MM.1S (cell line): ENCODE data around the gene CUL3.

Experiments used
- DNase-seq: peaks from one replicate; pipeline ENCODE4 v3.0.0-alpha.2; 2015
- H2AFZ ChIP-seq: fragments of 300-600 bp; sonication (generic); 2 replicates; pipeline ENCODE4 v1.6.0; 2016; ENCODE audit warnings: antibody characterized with exemption, low read length
- H3F3A ChIP-seq: fragments of 300-600 bp; sonication (generic); 2 replicates; pipeline ENCODE4 v1.6.1; 2016; ENCODE audit warnings: mild to moderate bottlenecking, antibody characterized with exemption, low read length, moderate library complexity, mixed read lengths; ENCODE audit not compliant: insufficient read depth
- H3K27ac ChIP-seq: fragments of 300-600 bp; sonication (generic); 2 replicates; pipeline ENCODE4 v1.5.1; 2016; ENCODE audit warnings: mild to moderate bottlenecking, low read length
- H3K27me3 ChIP-seq: fragments of 300-600 bp; sonication (generic); replicated peaks from 2 replicates; pipeline ENCODE4 v1.6.0; 2016; ENCODE audit warnings: low read length; ENCODE audit not compliant: insufficient read depth
- H3K36me3 ChIP-seq: fragments of 300-600 bp; sonication (generic); replicated peaks from 2 replicates; pipeline ENCODE4 v1.6.1; 2016; ENCODE audit warnings: mild to moderate bottlenecking, low read length, mixed read lengths; ENCODE audit not compliant: insufficient read depth
- H3K4me1 ChIP-seq: fragments of 300-600 bp; sonication (generic); 2 replicates; pipeline ENCODE4 v1.6.1; 2016; ENCODE audit warnings: low read length, mixed read lengths
- H3K4me2 ChIP-seq: fragments of 300-600 bp; sonication (generic); 2 replicates; pipeline ENCODE4 v1.6.0; 2016; ENCODE audit warnings: low read depth, low read length
- H3K4me3 ChIP-seq: fragments of 300-600 bp; sonication (generic); 2 replicates; pipeline ENCODE4 v1.5.1; 2016; ENCODE audit warnings: low read length, mixed read lengths
- H3K79me2 ChIP-seq: fragments of 300-600 bp; sonication (generic); 2 replicates; pipeline ENCODE4 v1.6.1; 2016; ENCODE audit warnings: mixed run types, low read length, mixed read lengths
- H3K9ac ChIP-seq: fragments of 300-600 bp; sonication (generic); 2 replicates; pipeline ENCODE4 v1.6.1; 2016; ENCODE audit warnings: low read length, mixed read lengths
- H3K9me2 ChIP-seq: fragments of 300-600 bp; sonication (generic); replicated peaks from 2 replicates; pipeline ENCODE4 v1.6.1; 2016; ENCODE audit warnings: mild to moderate bottlenecking, low read length, mixed read lengths; ENCODE audit not compliant: insufficient read depth
- H3K9me3 ChIP-seq: fragments of 300-600 bp; sonication (generic); replicated peaks from 2 replicates; pipeline ENCODE4 v1.6.1; 2016; ENCODE audit warnings: mild to moderate bottlenecking, low read length, mixed read lengths; ENCODE audit not compliant: insufficient read depth
- H4K20me1 ChIP-seq: fragments of 300-600 bp; sonication (generic); 2 replicates; pipeline ENCODE4 v1.6.1; 2016; ENCODE audit warnings: mild to moderate bottlenecking, low read length, moderate library complexity, mixed read lengths; ENCODE audit not compliant: insufficient read depth
- EZH2 ChIP-seq: fragments of 300-600 bp; sonication (generic); optimal IDR thresholded peaks from 2 replicates; pipeline ENCODE3; 2017; ENCODE audit warnings: low read depth, mild to moderate bottlenecking, antibody characterized with exemption, low read length, mixed read lengths
- EZH2phosphoT487 ChIP-seq: fragments of 300-600 bp; sonication (generic); IDR thresholded peaks from 2 replicates; pipeline ENCODE4 v1.6.1; 2018; ENCODE audit warnings: antibody characterized with exemption, low read length
- TF ChIP-seq, protein P1 (sequence below): fragments of 300-600 bp; sonication (generic); IDR thresholded peaks from 2 replicates; pipeline ENCODE4 v1.5.1; 2016; ENCODE audit warnings: antibody characterized with exemption, low read length, mixed read lengths

Gene CUL3

DNA sequence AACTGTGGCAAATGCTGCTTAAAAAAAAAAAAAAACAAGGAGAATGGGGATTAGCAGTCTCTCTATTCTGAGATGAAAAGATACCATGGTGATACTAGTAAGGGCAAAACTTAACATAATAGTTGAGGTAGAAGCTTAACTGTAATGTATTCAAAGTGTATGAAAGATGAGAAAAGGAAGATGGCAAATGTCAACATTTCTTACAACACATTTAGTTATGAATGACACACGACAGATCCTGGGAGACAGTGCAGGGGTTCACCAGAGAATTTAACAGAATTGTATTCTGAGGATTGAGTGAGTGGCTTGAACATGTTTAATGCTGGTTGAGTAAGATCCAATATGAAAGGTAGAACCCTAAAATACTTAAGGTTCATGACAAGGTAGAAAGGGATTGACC is 52.7 kb downstream of the CUL3 start:
- Histone ChIP-seq H3K27me3 (no peaks in the 10 kb centered on the region), H3K9me3 (no peaks in the 10 kb centered on the region), H3K4me2 (no peak overlapping the region), H3K36me3 (no peaks in the 10 kb centered on the region; the same call in 1 of the 2 replicates), H3K9ac (no peak overlapping the region), H3K4me1 (0 out of 2 replicates have a peak, but pooled peaks cover 2% of the 10 kb centered on the region), H4K20me1 (no peaks in the 10 kb centered on the region; the same call in 1 of the 2 replicates), H3K79me2 (peaks cover 85% of the 10 kb centered on the region), H3F3A (no peaks in the 10 kb centered on the region), H3K27ac (no peak overlapping the region), H2AFZ (no peak overlapping the region), H3K9me2 (no peaks in the 10 kb centered on the region), H3K4me3 (no peak overlapping the region)
- no peak for DNase-seq
- TF ChIP-seq, protein P1, sequence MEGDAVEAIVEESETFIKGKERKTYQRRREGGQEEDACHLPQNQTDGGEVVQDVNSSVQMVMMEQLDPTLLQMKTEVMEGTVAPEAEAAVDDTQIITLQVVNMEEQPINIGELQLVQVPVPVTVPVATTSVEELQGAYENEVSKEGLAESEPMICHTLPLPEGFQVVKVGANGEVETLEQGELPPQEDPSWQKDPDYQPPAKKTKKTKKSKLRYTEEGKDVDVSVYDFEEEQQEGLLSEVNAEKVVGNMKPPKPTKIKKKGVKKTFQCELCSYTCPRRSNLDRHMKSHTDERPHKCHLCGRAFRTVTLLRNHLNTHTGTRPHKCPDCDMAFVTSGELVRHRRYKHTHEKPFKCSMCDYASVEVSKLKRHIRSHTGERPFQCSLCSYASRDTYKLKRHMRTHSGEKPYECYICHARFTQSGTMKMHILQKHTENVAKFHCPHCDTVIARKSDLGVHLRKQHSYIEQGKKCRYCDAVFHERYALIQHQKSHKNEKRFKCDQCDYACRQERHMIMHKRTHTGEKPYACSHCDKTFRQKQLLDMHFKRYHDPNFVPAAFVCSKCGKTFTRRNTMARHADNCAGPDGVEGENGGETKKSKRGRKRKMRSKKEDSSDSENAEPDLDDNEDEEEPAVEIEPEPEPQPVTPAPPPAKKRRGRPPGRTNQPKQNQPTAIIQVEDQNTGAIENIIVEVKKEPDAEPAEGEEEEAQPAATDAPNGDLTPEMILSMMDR: no peak
- TF ChIP-seq EZH2phosphoT487 (no peak), EZH2 (no peak)

DNA sequence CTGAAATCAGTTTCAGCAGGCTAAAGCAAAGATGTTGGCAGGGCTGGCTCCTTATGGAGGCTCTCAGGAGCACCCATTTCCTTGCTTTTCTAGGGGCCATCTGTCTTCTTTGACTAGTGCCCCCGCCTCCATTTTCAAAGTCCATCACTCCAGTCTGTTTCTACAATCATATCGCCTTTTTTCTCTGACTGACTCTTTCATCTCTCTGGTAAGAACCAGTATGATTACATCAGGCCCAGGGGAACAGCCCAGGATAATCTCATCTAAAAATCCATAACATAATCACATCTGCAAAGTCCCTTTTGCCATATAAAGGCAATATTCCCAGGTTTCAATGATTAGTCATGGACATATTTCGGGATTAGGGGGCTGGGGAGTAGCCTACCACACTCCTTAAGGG is 57.0 kb downstream of the CUL3 start:
- no peaks in the 10 kb centered on the region; the same call in 1 of the 2 replicates for H3K36me3 ChIP-seq
- H3K9me2 ChIP-seq: no peaks in the 10 kb centered on the region
- TF ChIP-seq EZH2phosphoT487 (no peak), EZH2 (no peak)
- TF ChIP-seq, protein P1: no peak
- peaks cover 13% of the 10 kb centered on the region for H3F3A ChIP-seq
- peaks cover 88% of the 10 kb centered on the region for H3K79me2 ChIP-seq
- H2AFZ ChIP-seq: no peak overlapping the region
- H4K20me1 ChIP-seq: 0 out of 2 replicates have a peak, but pooled peaks cover 8% of the 10 kb centered on the region
- no peaks in the 10 kb centered on the region for H3K9me3 ChIP-seq
- DNase-seq: no peak
- no peak overlapping the region for H3K4me3 ChIP-seq
- no peak overlapping the region for H3K4me2 ChIP-seq
- peaks cover 28% of the 10 kb centered on the region for H3K4me1 ChIP-seq
- no peaks in the 10 kb centered on the region for H3K27me3 ChIP-seq
- no peak overlapping the region for H3K27ac ChIP-seq
- H3K9ac ChIP-seq: no peak overlapping the region

DNA sequence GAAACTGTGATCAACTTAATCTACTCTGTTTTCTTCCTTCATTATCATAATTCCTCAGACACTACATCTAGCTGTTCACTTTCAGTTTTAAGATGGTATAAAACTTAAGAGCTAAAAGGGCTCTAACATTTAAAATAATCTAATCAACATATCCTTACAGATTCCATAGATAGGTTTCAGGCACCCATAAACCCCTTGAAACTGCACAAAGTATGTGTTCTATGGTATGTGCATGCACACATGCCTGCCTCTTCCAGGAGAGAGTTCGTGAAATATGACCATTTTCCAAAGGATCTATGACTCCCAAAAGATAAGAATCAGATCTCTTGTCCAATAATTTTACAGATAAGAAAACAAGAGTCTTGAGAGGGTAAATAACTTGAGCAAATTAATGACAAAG is 59.4 kb downstream of the CUL3 start:
- Histone ChIP-seq H3K4me3 (no peak overlapping the region), H3K79me2 (peaks cover 83% of the 10 kb centered on the region), H3K36me3 (no peaks in the 10 kb centered on the region; the same call in 1 of the 2 replicates), H3K27ac (no peak overlapping the region), H3K4me1 (peaks cover 41% of the 10 kb centered on the region), H4K20me1 (peaks cover 8% of the 10 kb centered on the region; the same call in 1 of the 2 replicates), H3K27me3 (no peaks in the 10 kb centered on the region), H3K9me2 (no peaks in the 10 kb centered on the region), H3F3A (peaks cover 31% of the 10 kb centered on the region), H3K9ac (no peak overlapping the region), H2AFZ (no peak overlapping the region), H3K4me2 (no peak overlapping the region), H3K9me3 (no peaks in the 10 kb centered on the region)
- TF ChIP-seq EZH2 (no peak), EZH2phosphoT487 (no peak)
- TF ChIP-seq, protein P1: no peak
- no peak for DNase-seq
